WI38 (cell line): ENCODE measurements around the gene RIC1.
"Not testable (repeated sequence)": the region's sequence is repeated elsewhere in the genome, so short reads cannot be mapped to it uniquely, and the experiment has no call there.

Experiments used
- H3K4me3 ChIP-seq: 2 replicates; pipeline ENCODE4 v1.5.1; 2011; ENCODE audit warnings: low read depth, mild to moderate bottlenecking, control low read depth, low read length
- TF ChIP-seq, protein P1 (sequence below): IDR thresholded peaks from 2 replicates; pipeline ENCODE4 v1.5.1; 2012; ENCODE audit warnings: low read depth, mild to moderate bottlenecking, control low read depth, low read length

Gene RIC1, protein sequence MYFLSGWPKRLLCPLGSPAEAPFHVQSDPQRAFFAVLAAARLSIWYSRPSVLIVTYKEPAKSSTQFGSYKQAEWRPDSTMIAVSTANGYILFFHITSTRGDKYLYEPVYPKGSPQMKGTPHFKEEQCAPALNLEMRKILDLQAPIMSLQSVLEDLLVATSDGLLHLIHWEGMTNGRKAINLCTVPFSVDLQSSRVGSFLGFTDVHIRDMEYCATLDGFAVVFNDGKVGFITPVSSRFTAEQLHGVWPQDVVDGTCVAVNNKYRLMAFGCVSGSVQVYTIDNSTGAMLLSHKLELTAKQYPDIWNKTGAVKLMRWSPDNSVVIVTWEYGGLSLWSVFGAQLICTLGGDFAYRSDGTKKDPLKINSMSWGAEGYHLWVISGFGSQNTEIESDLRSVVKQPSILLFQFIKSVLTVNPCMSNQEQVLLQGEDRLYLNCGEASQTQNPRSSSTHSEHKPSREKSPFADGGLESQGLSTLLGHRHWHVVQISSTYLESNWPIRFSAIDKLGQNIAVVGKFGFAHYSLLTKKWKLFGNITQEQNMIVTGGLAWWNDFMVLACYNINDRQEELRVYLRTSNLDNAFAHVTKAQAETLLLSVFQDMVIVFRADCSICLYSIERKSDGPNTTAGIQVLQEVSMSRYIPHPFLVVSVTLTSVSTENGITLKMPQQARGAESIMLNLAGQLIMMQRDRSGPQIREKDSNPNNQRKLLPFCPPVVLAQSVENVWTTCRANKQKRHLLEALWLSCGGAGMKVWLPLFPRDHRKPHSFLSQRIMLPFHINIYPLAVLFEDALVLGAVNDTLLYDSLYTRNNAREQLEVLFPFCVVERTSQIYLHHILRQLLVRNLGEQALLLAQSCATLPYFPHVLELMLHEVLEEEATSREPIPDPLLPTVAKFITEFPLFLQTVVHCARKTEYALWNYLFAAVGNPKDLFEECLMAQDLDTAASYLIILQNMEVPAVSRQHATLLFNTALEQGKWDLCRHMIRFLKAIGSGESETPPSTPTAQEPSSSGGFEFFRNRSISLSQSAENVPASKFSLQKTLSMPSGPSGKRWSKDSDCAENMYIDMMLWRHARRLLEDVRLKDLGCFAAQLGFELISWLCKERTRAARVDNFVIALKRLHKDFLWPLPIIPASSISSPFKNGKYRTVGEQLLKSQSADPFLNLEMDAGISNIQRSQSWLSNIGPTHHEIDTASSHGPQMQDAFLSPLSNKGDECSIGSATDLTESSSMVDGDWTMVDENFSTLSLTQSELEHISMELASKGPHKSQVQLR (N-terminal part only)

DNA sequence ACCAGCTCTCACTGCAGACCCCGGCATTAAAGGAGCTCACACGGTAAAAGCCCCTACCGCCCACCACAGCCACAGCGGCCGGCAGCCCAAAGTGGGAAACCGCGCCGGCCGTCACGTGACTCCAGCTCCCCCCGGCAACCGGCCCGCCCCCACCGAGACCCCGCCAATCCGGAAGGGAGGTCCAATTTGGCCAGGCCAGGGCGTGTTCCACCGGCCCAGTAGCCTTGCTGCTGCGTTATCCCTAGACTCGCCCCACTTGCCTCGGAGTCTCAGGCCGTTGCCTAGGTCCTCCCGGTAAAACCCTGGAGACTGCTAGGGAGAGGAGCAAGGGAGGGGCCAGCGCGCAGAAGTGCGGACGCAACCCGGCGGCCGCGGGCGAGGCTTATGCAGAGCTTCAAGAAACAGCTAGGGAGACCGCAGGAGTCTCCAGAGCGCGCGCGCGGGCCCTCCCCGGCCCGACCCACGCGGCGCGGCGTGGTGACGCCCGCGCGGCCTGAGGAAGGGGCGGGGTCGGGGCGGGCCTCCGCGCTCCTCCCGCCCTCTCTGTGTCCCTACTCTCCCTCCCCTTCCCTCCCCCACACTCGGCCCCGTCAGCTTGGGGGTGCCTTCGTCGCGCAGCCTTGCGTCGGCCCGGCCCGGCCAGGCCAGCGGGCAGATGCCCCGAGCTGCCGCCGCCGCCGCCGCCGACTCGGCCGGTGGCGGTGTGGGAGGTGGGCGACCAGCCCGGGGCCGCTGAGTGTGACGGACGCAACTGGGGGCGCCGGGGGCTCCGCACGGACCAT, at the start of gene RIC1:
RIC1 (plus strand) TSS at position 578 of the 782 bp plus-strand sequence; CDS start at position 781, 203 bp downstream.
- H3K4me3 ChIP-seq = peak within 1 kb of the TSS; percentile 94
- TF ChIP-seq, protein P1, sequence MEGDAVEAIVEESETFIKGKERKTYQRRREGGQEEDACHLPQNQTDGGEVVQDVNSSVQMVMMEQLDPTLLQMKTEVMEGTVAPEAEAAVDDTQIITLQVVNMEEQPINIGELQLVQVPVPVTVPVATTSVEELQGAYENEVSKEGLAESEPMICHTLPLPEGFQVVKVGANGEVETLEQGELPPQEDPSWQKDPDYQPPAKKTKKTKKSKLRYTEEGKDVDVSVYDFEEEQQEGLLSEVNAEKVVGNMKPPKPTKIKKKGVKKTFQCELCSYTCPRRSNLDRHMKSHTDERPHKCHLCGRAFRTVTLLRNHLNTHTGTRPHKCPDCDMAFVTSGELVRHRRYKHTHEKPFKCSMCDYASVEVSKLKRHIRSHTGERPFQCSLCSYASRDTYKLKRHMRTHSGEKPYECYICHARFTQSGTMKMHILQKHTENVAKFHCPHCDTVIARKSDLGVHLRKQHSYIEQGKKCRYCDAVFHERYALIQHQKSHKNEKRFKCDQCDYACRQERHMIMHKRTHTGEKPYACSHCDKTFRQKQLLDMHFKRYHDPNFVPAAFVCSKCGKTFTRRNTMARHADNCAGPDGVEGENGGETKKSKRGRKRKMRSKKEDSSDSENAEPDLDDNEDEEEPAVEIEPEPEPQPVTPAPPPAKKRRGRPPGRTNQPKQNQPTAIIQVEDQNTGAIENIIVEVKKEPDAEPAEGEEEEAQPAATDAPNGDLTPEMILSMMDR = no peak

DNA sequence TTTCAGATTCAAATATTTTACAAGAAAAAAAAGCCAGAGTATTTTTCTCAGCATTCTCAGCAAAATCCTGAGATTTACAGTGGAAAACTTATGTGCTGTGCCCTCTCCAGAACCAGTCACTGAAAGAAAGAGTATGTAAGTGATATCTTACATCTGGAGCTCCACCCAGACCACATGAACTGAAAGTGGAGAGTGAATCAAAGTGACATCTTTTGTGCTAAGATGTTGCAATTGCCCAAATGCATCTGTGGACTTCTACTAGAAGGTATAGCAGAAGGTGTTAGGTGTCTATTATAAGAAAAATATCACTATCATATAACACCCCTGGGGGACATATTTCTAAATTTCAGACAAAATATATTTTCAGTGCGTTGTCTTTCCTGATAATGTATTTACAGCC, 49.0 kb upstream of the RIC1 start:
- no peak overlapping the region for H3K4me3 ChIP-seq

DNA sequence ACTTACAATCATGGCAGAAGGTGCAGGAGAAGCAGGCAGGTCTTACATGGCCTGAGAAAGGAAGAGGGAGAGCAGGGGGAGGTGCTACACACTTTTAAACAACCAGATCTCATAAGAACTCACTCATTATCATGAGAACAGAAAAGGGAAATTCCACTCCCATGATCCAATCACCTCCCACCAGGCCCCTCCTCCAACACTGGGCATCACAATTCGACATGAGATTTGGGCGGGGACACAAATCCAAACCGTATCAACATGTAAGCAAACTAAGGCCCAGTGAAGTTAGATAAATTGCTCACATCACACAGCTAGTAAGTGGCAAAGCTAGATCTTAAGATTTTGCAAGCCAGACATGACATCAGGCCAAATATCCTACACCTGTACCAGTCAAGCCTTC, 48.3 kb upstream of the RIC1 start:
- TF ChIP-seq, protein P1 = no peak
- H3K4me3 ChIP-seq = no peak overlapping the region

More for the DNA sequence above, 49.0 kb upstream of the RIC1 start:
- TF ChIP-seq, protein P1 = no peak

DNA sequence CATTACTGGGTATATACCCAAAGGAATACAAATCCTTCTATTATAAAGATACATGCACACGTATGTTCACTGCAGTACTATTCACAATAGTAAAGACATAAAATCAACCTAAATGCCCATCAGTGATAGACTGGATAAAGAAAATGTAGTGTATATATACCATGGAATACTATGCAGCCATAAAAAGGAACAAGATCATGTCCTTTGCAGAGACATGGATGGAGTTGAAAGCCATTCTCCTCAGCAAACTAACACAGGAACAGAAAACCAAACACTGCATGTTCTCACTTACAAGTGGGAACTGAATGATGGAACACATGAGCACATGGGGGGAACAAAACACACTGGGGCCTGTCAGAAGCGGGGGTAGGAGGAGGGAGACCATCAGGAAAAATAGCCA, 47.2 kb upstream of the RIC1 start:
- H3K4me3 ChIP-seq = not testable (repeated sequence)

DNA sequence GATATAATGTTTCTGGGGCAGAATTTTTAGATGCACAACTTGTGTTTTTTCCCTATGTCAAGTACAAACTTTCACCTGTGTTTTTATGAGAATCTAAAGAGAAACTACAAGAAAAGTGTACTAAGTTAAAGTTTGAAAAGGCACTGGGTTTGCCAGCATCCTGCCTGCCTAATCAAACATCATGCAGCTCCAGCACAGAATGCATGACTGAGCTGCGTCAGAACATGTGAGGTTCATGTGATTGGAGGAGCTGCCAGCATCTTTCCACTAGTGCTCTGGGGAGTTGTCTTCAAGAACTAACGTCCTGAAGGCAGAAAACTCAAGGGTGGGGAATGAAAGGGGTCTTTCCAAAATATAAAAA, 46.1 kb upstream of the RIC1 start:
- H3K4me3 ChIP-seq = no peak overlapping the region
- TF ChIP-seq, protein P1 = no peak

DNA sequence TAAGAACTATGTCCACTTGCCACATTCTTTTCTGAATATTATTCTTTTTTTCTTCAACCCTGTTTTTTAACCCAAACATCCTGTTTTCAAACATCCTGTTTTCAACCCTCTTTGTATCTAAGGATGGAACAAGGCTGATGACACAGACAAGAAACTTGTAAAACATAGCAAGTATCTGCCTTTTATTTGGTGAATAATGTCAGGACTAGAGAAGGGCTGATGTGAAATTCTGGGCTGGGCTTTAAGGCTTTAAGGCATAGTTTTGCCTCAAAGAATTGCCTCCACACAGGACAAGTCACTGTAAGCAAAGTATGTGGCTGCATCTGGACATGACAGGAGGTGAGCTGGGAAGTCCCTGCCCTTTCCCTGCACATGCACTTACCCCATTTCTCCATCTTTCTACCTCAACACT, 42.5 kb upstream of the RIC1 start:
- TF ChIP-seq, protein P1 = no peak
- H3K4me3 ChIP-seq = no peak overlapping the region

DNA sequence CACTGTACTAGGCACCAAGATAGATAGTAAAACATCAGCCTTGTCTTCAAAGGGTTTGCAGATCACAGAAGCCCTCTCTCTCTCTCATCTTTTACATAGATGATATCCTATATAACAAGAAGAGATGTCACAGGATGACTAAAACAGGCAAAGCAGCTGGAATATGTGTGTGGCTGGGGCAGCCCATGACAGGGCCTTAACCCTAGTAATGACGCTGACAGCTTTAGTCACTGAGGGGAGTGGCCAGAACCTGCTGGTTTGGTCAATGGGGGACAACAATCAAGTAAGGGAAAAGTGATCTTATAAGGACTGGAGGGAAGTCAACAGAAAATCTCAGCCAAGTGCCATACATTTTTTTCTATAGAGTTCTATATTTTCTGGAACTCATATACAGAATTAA, 41.9 kb upstream of the RIC1 start:
- TF ChIP-seq, protein P1 = no peak
- H3K4me3 ChIP-seq = no peak overlapping the region
